OCI-LY1 (cell line): ENCODE results near the gene METAP1D.

Experiments used
- H2AFZ ChIP-seq: fragments of 200-600 bp; sonication (generic), shearing (Covaris generic); 2 replicates; pipeline ENCODE4 v1.6.0; 2014; ENCODE audit warnings: antibody characterized with exemption, mild to moderate bottlenecking, low read length
- H3F3A ChIP-seq: fragments of 200-600 bp; sonication (generic), shearing (Covaris generic); 2 replicates; pipeline ENCODE4 v1.6.0; 2014; ENCODE audit warnings: mild to moderate bottlenecking, antibody characterized with exemption, low read length, moderate library complexity; ENCODE audit not compliant: insufficient read depth
- H3K27ac ChIP-seq: fragments of 200-600 bp; sonication (generic); 2 replicates; pipeline ENCODE4 v1.5.1; 2014; ENCODE audit warnings: low read length, mixed run types, mild to moderate bottlenecking, low read depth; ENCODE audit not compliant: poor library complexity, severe bottlenecking
- H3K27me3 ChIP-seq: fragments of 200-600 bp; sonication (generic); 2 replicates; pipeline ENCODE4 v1.6.0; 2014; ENCODE audit warnings: antibody characterized with exemption, mild to moderate bottlenecking, low read length, moderate library complexity; ENCODE audit not compliant: insufficient read depth
- H3K36me3 ChIP-seq: fragments of 200-600 bp; sonication (generic); 2 replicates; pipeline ENCODE4 v1.6.1; 2014; ENCODE audit warnings: mild to moderate bottlenecking, antibody characterized with exemption, low read length, moderate library complexity, mixed read lengths; ENCODE audit not compliant: insufficient read depth
- H3K4me1 ChIP-seq: fragments of 200-600 bp; sonication (generic); 2 replicates; pipeline ENCODE4 v1.5.1; 2014; ENCODE audit warnings: mild to moderate bottlenecking, low read length, moderate library complexity; ENCODE audit not compliant: insufficient read depth, severe bottlenecking
- H3K4me2 ChIP-seq: fragments of 200-600 bp; sonication (generic), shearing (Covaris generic); 2 replicates; pipeline ENCODE4 v1.6.1; 2014; ENCODE audit warnings: low read length
- H3K4me3 ChIP-seq: fragments of 200-600 bp; sonication (generic); 2 replicates; pipeline ENCODE4 v1.5.1; 2014; ENCODE audit warnings: low read length, low read depth, mild to moderate bottlenecking, mixed read lengths; ENCODE audit not compliant: poor library complexity, severe bottlenecking
- H3K79me2 ChIP-seq: fragments of 200-600 bp; shearing (Covaris generic); 2 replicates; pipeline ENCODE4 v1.6.1; 2016; ENCODE audit warnings: mixed run types, low read length, mixed read lengths; ENCODE audit not compliant: insufficient read depth
- H3K9ac ChIP-seq: fragments of 200-600 bp; sonication (generic), shearing (Covaris generic); 2 replicates; pipeline ENCODE4 v1.6.1; 2014; ENCODE audit warnings: mild to moderate bottlenecking, low read length, mixed read lengths
- H3K9me2 ChIP-seq: fragments of 200-600 bp; sonication (generic), shearing (Covaris generic); 2 replicates; pipeline ENCODE4 v1.6.1; 2014; ENCODE audit warnings: low read depth, mild to moderate bottlenecking, low read length, mixed read lengths
- H3K9me3 ChIP-seq: fragments of 200-600 bp; shearing (Covaris generic); 2 replicates; pipeline ENCODE4 v1.6.1; 2014; ENCODE audit warnings: low read length, mixed read lengths
- H4K20me1 ChIP-seq: fragments of 200-600 bp; sonication (generic), shearing (Covaris generic); 2 replicates; pipeline ENCODE4 v1.6.0; 2016; ENCODE audit warnings: mild to moderate bottlenecking, low read length; ENCODE audit not compliant: insufficient read depth
- EZH2 ChIP-seq: fragments of 200-600 bp; sonication (generic), shearing (Covaris generic); IDR thresholded peaks from 2 replicates; pipeline ENCODE4 v1.8.0; 2017; ENCODE audit warnings: borderline replicate concordance, mixed run types, mild to moderate bottlenecking, antibody characterized with exemption, low read length, moderate library complexity, mixed read lengths
- TF ChIP-seq, protein P1 (sequence below): fragments of 200-600 bp; sonication (generic), shearing (Covaris generic); IDR thresholded peaks from 2 replicates; pipeline ENCODE4 v1.5.1; 2017; ENCODE audit warnings: mild to moderate bottlenecking, antibody characterized with exemption, low read length, moderate library complexity, mixed read lengths

The METAP1D gene

DNA sequence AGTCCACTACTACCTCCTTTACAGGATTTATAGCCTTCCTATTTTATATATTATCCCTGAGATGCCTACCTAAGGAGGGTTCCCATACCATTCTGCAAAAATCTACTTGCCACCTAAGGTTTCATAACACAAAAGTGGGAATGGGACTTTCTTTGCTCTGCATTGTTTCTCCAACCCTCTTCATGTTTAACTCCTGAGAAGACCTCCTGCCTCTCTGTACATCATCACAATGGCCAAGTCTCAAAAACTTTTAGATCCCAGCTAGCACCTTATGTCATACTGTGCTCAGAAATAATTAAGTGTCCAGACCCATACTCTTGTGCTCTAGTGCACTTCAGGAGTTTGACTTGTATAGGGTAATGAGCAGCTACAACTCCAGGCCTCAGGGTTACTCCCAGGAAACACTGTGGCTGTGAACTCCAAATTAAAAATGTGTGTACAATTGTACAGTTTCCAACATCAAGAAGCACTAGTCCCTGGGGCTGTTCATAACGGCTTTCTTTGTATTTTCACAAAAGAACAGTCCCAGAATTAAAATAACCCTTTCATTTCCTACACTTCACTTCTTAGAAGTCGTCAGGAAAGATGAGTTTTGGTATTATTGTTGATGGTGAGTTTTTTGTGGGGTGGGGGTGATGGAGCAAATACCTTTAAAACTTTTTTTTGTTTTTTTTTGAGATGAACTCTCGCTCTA is 39.4 kb downstream of the METAP1D start:
- H3K9me2 ChIP-seq, result no peaks in the 10 kb centered on the region
- no peaks in the 10 kb centered on the region for H4K20me1 ChIP-seq
- no peaks in the 10 kb centered on the region for H3K36me3 ChIP-seq
- no peaks in the 10 kb centered on the region for H3K79me2 ChIP-seq
- H3K4me2 ChIP-seq, result no peak overlapping the region
- H3K9ac ChIP-seq, result no peak overlapping the region
- no peak overlapping the region for H3K27ac ChIP-seq
- H3K4me3 ChIP-seq, result no peak overlapping the region
- no peaks in the 10 kb centered on the region for H3K27me3 ChIP-seq
- no peak overlapping the region for H2AFZ ChIP-seq
- H3F3A ChIP-seq, result no peaks in the 10 kb centered on the region
- H3K4me1 ChIP-seq, result no peaks in the 10 kb centered on the region
- H3K9me3 ChIP-seq, result no peaks in the 10 kb centered on the region
- TF ChIP-seq, protein P1, sequence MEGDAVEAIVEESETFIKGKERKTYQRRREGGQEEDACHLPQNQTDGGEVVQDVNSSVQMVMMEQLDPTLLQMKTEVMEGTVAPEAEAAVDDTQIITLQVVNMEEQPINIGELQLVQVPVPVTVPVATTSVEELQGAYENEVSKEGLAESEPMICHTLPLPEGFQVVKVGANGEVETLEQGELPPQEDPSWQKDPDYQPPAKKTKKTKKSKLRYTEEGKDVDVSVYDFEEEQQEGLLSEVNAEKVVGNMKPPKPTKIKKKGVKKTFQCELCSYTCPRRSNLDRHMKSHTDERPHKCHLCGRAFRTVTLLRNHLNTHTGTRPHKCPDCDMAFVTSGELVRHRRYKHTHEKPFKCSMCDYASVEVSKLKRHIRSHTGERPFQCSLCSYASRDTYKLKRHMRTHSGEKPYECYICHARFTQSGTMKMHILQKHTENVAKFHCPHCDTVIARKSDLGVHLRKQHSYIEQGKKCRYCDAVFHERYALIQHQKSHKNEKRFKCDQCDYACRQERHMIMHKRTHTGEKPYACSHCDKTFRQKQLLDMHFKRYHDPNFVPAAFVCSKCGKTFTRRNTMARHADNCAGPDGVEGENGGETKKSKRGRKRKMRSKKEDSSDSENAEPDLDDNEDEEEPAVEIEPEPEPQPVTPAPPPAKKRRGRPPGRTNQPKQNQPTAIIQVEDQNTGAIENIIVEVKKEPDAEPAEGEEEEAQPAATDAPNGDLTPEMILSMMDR, result no peak
- TF ChIP-seq EZH2, result no peak

DNA sequence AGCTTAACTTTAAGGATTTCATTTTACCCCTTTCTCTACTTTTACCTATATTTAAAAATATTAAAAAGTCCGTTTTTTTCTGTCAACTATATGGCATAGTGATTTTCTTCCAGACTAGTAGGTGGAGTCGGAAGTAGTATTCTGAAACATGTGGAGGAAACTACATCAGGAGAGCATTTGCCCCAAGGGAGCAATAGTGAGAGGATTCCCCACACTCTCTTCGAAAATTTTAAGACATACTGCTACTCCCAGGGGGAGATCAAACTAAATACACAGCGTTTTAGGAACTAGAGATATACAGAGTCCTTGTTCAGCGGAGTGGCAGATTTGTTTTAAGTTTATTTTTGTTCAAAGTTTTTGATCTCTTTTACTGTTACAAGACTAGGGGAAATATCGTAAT is 40.6 kb downstream of the METAP1D start:
- no peak overlapping the region for H3K9ac ChIP-seq

DNA sequence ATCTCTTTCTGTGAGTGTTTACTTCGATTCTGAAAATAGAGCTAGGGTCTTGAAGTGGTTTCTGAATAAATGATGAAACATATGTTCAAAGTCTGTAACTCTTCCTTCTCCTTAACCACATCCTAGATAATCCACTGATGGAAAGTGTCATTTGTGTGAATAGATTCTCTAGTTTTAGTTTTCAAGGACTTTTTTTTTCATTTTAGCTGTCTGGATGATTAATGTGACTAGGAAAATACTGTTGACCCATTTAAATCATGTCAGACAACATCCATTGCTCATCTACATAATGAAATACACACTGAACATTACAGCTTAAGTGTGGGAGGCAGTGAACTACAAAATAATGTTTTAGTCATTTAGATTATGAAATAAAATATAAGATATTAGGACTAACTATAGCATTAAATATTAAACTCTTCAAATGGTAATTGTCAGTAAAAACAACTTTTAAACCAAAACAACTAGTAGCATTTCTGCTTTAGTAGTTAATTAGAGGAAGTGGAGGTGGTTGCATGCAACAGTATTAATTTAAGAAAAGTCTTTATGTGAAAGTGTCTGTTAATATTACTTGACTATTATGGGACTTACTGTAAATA is 46.4 kb downstream of the METAP1D start:
- no peaks in the 10 kb centered on the region for H3F3A ChIP-seq
- H3K9me3 ChIP-seq, result no peaks in the 10 kb centered on the region
- no peak overlapping the region for H3K27ac ChIP-seq

More for the DNA sequence above, 40.6 kb downstream of the METAP1D start:
- Histone ChIP-seq H3K27ac (no peak overlapping the region), H4K20me1 (no peaks in the 10 kb centered on the region), H3K4me2 (no peak overlapping the region), H3K4me3 (no peak overlapping the region), H3K27me3 (no peaks in the 10 kb centered on the region), H3K79me2 (no peaks in the 10 kb centered on the region), H3K4me1 (no peaks in the 10 kb centered on the region), H3K36me3 (no peaks in the 10 kb centered on the region), H2AFZ (no peak overlapping the region), H3K9me3 (no peaks in the 10 kb centered on the region), H3K9me2 (no peaks in the 10 kb centered on the region), H3F3A (no peaks in the 10 kb centered on the region)
- TF ChIP-seq, protein P1, result no peak
- no peak for TF ChIP-seq EZH2

More for the DNA sequence above, 46.4 kb downstream of the METAP1D start:
- H4K20me1 ChIP-seq, result no peaks in the 10 kb centered on the region
- no peak overlapping the region for H3K4me2 ChIP-seq
- H3K9me2 ChIP-seq, result no peaks in the 10 kb centered on the region
- no peaks in the 10 kb centered on the region for H3K36me3 ChIP-seq
- H3K79me2 ChIP-seq, result no peaks in the 10 kb centered on the region
- no peak overlapping the region for H3K4me3 ChIP-seq
- no peak overlapping the region for H3K9ac ChIP-seq
- no peaks in the 10 kb centered on the region for H3K27me3 ChIP-seq
- no peaks in the 10 kb centered on the region for H3K4me1 ChIP-seq
- TF ChIP-seq EZH2, result no peak
- TF ChIP-seq, protein P1, result no peak
- no peak overlapping the region for H2AFZ ChIP-seq
